Measurements from ENCODE around the gene ARHGAP26.
A peak's percentile ranks its signal among the peaks of the same experiment; 100 is the strongest.

The ARHGAP26 gene

DNA sequence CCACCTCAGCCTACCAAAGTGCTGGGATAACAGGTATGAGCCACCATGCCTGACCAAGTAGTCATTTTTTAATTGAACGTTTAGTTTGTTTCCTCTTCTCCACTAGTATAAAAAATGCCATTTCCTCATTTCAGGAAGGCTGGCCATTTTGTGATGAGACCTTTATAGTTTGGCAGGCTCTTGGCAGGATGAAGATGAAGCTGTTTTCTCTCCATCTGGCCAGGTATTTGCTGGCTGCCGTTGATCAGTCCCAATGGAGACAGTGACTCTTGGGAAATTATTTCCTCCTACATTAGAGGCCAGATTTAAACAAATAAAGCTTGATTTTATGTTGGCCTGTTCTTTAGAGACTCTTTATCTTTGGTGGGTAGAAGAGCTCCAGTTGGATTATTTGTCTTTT is 199.0 kb downstream of the ARHGAP26 start:
- DNase-seq (ENCODE audit: low spot score), result no peak
- no peaks in the 10 kb centered on the region for H3K27me3 Mint-ChIP-seq (ENCODE audit: low read depth)
- no peak overlapping the region for H3K27ac Mint-ChIP-seq
- no peak overlapping the region for H3K4me3 Mint-ChIP-seq
- no peaks in the 10 kb centered on the region for H3K9me3 Mint-ChIP-seq
- no peaks in the 10 kb centered on the region for H3K36me3 Mint-ChIP-seq (ENCODE audit: low read depth)
- H3K4me1 Mint-ChIP-seq (ENCODE audit: low read depth), result peaks cover 23% of the 10 kb centered on the region

DNA sequence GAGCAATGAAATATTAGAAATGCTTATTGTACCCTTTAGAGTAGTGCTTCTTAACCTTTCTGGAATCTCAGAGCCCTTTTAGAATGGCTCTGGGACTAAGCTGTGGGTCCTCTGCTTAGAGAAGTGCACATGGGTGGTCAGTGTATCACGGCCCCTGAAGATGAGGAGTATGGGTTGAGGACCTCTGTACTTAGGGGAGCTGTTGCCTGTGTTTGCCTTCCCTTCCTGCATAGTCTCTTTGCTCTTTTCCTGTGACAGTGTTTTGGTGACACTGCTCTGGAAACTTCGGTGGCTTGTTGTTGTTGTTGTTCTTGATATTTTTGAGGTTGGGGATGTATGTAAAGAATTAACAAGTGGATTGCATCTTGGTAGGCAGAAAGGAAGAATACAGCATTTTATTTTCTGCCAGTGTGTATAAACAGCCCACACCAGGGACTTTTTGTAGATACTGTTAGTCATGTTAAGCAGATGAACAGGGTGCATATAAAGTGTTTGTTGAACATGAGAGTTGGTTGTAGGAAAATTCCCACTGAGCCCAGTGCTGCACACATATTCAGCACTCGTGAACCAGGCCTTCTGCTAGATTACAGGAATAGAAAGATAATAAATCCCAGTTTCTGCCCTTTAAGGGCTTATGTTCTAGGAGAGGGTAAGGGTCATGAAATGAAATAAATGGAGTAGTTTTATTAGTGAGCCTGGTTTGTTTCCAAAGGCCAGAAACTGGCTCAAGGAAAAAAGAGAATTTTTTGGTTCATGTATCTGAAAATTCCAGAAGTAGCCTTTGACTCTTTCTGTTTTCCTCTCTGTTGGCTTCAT is 199.7 kb downstream of the ARHGAP26 start:
- Mint-ChIP-seq H3K4me3 (no peak overlapping the region), H3K27me3 (ENCODE audit: low read depth) (no peaks in the 10 kb centered on the region), H3K36me3 (ENCODE audit: low read depth) (peaks cover 1% of the 10 kb centered on the region), H3K9me3 (no peaks in the 10 kb centered on the region), H3K4me1 (ENCODE audit: low read depth) (peaks cover 20% of the 10 kb centered on the region), H3K27ac (no peak overlapping the region)
- DNase-seq (ENCODE audit: low spot score), result no peak

DNA sequence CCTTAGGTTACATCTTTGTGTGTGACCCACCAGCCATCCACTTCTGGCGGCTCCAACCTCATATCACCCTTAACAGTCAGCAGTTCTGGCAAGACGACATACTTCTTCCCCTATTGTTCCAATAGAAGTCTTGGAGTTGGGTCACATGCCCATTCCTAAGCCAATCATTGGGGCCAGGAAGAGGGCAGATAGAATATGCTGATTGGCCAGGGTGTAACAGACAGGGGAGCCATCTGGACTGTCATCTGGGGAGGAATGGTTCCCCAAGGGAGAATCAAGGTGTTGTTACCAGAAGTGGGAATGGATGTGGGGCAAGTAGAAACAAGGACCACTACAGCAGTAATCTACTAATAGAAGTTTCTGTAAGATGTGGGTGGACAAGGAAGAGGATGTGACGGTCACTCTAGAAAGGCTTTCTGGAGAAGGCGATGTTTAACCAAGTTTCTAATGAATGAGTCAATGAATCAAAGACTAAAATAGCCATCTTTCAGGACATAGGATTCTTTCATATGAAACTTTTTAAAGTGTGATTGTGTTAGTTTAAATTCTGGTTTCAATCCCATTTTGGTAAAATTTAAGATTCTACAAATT is 200.4 kb downstream of the ARHGAP26 start:
- no peak overlapping the region for H3K27ac Mint-ChIP-seq
- H3K9me3 Mint-ChIP-seq, result no peaks in the 10 kb centered on the region
- H3K4me1 Mint-ChIP-seq (ENCODE audit: low read depth), result peaks cover 18% of the 10 kb centered on the region

DNA sequence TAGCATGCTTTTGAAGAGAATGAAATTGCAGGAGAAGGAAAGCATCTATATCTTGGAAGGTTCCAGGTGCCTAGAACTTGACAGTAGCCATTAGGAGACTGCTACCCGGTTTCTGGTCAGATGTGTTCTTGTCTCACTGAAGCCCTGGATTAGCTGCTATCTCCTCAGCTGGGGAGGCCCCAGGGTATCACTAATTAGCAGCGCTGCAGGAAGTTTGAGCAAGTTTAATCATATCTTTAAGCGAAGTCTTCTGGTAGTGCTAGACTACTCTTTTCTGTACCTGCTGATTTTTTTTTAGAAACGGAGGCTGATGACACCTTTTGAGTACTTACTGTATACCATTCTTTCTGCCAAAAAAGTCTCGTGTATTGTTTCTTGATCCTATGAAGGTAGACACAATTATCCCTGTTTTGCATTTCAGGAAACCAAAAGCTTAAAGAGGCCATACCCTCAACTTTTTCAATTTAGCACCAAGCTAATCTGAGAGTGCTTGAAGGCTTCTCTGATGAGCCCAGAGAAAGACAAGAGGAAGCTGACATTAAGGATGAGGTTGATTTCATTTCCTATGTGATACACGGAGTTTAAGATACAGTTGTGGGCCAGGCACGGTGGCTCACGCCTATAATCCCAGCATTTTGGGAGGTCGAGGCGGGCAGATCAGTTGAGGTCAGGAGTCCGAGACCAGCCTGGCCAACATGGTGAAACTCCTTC is 201.3 kb downstream of the ARHGAP26 start:
- DNase-seq (ENCODE audit: low spot score), result no peak
- Mint-ChIP-seq H3K36me3 (ENCODE audit: low read depth) (peaks cover 2% of the 10 kb centered on the region), H3K4me1 (ENCODE audit: low read depth) (peaks cover 18% of the 10 kb centered on the region), H3K27me3 (ENCODE audit: low read depth) (no peaks in the 10 kb centered on the region), H3K9me3 (no peaks in the 10 kb centered on the region), H3K4me3 (no peak overlapping the region), H3K27ac (no peak overlapping the region)

More for the DNA sequence above, 200.4 kb downstream of the ARHGAP26 start:
- H3K4me3 Mint-ChIP-seq, result no peak overlapping the region
- no peaks in the 10 kb centered on the region for H3K27me3 Mint-ChIP-seq (ENCODE audit: low read depth)
- H3K36me3 Mint-ChIP-seq (ENCODE audit: low read depth), result peaks cover 2% of the 10 kb centered on the region
- no peak for DNase-seq (ENCODE audit: low spot score)

GRCh38 chr5:142972064-142972570 is 201.9 kb downstream of the ARHGAP26 start:
- Mint-ChIP-seq H3K4me3 (no peak overlapping the region), H3K27me3 (ENCODE audit: low read depth) (no peaks in the 10 kb centered on the region), H3K36me3 (ENCODE audit: low read depth) (peaks cover 2% of the 10 kb centered on the region), H3K27ac (no peak overlapping the region), H3K4me1 (ENCODE audit: low read depth) (peaks cover 23% of the 10 kb centered on the region), H3K9me3 (no peaks in the 10 kb centered on the region)
- no peak for DNase-seq (ENCODE audit: low spot score)

- no peak for DNase-seq (ENCODE audit: low spot score)
- peaks cover 39% of the 10 kb centered on the region for H3K4me1 Mint-ChIP-seq (ENCODE audit: low read depth)
- H3K27me3 Mint-ChIP-seq (ENCODE audit: low read depth), result no peaks in the 10 kb centered on the region
- no peaks in the 10 kb centered on the region for H3K9me3 Mint-ChIP-seq
- no peak overlapping the region for H3K4me3 Mint-ChIP-seq
- no peak overlapping the region for H3K27ac Mint-ChIP-seq
- H3K36me3 Mint-ChIP-seq (ENCODE audit: low read depth), result peaks cover 6% of the 10 kb centered on the region
These were observed 203.8 kb downstream of the ARHGAP26 start for GRCh38 chr5:142973932-142974331.

DNA sequence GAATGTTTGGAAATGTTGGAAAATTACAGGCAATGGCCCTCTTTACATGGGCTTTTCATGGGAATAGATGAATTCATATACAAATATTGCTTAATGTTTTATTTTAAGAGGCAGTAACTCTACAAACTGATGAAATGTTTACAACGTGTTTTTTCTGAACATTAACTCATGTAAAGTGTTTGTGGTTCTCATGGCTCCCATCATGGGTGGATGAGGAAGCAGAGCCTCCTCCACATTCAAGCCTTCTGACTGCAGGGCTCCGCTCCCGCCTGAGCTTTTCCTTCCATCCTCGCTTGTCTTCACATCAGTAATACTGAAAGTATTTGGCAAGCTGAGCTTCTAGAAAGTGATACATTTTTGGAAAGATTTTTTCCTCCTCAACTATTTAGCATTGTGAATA is 204.2 kb downstream of the ARHGAP26 start:
- H3K9me3 Mint-ChIP-seq, result no peaks in the 10 kb centered on the region
- H3K27ac Mint-ChIP-seq, result no peak overlapping the region
- no peaks in the 10 kb centered on the region for H3K27me3 Mint-ChIP-seq (ENCODE audit: low read depth)
- H3K4me1 Mint-ChIP-seq (ENCODE audit: low read depth), result peaks cover 39% of the 10 kb centered on the region
- peaks cover 6% of the 10 kb centered on the region for H3K36me3 Mint-ChIP-seq (ENCODE audit: low read depth)
- H3K4me3 Mint-ChIP-seq, result no peak overlapping the region
- no peak for DNase-seq (ENCODE audit: low spot score)

DNA sequence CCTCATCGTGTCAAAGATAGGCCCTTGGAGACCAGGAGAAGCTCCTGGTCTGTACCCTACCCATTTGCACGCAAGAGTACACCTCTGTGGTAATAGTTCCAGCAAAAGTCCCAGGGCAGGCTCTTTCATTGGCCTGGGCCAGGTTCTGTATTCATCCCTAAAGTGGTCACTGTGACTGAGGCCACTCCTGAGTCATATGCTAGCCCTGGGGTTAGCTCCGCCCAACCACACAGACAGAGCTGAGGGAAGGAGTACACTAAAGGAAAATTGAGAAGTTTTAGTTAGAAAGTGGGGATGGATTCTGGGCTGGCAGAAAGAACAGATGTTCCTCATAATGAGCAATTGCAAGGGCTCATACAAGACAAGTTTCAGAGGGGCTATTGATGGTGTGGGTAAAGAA is 206.7 kb downstream of the ARHGAP26 start:
- Mint-ChIP-seq H3K4me1 (ENCODE audit: low read depth) (peaks cover 35% of the 10 kb centered on the region), H3K9me3 (no peaks in the 10 kb centered on the region), H3K4me3 (no peak overlapping the region), H3K36me3 (ENCODE audit: low read depth) (peaks cover 6% of the 10 kb centered on the region), H3K27ac (peak overlapping the region; percentile 29), H3K27me3 (ENCODE audit: low read depth) (no peaks in the 10 kb centered on the region)
- no peak for DNase-seq (ENCODE audit: low spot score)

- peaks cover 34% of the 10 kb centered on the region for H3K4me1 Mint-ChIP-seq (ENCODE audit: low read depth)
- peak overlapping the region; percentile 83 for H3K27ac Mint-ChIP-seq
- no peaks in the 10 kb centered on the region for H3K9me3 Mint-ChIP-seq
- peaks cover 6% of the 10 kb centered on the region for H3K36me3 Mint-ChIP-seq (ENCODE audit: low read depth)
- no peaks in the 10 kb centered on the region for H3K27me3 Mint-ChIP-seq (ENCODE audit: low read depth)
- peak overlapping the region; percentile 71 for H3K4me3 Mint-ChIP-seq
- DNase-seq (ENCODE audit: low spot score), result peak; percentile 59
These were observed 207.3 kb downstream of the ARHGAP26 start for GRCh38 chr5:142977363-142978051.

- Mint-ChIP-seq H3K9me3 (no peaks in the 10 kb centered on the region), H3K4me3 (peak overlapping the region; percentile 71), H3K27me3 (ENCODE audit: low read depth) (no peaks in the 10 kb centered on the region), H3K4me1 (ENCODE audit: low read depth) (peaks cover 35% of the 10 kb centered on the region), H3K36me3 (ENCODE audit: low read depth) (peaks cover 6% of the 10 kb centered on the region), H3K27ac (peak overlapping the region; percentile 83)
- no peak for DNase-seq (ENCODE audit: low spot score)
These were observed 208.1 kb downstream of the ARHGAP26 start for GRCh38 chr5:142978252-142978651.

- H3K27ac Mint-ChIP-seq, result no peak overlapping the region
- H3K36me3 Mint-ChIP-seq (ENCODE audit: low read depth), result peaks cover 6% of the 10 kb centered on the region
- peaks cover 35% of the 10 kb centered on the region for H3K4me1 Mint-ChIP-seq (ENCODE audit: low read depth)
- no peaks in the 10 kb centered on the region for H3K9me3 Mint-ChIP-seq
- H3K4me3 Mint-ChIP-seq, result no peak overlapping the region
- H3K27me3 Mint-ChIP-seq (ENCODE audit: low read depth), result no peaks in the 10 kb centered on the region
- DNase-seq (ENCODE audit: low spot score), result no peak
These were observed 208.5 kb downstream of the ARHGAP26 start for GRCh38 chr5:142978726-142979125.

- Mint-ChIP-seq H3K27ac (no peak overlapping the region), H3K27me3 (ENCODE audit: low read depth) (no peaks in the 10 kb centered on the region), H3K36me3 (ENCODE audit: low read depth) (peaks cover 6% of the 10 kb centered on the region), H3K9me3 (no peaks in the 10 kb centered on the region), H3K4me3 (no peak overlapping the region), H3K4me1 (ENCODE audit: low read depth) (peaks cover 39% of the 10 kb centered on the region)
- no peak for DNase-seq (ENCODE audit: low spot score)
These were observed 209.5 kb downstream of the ARHGAP26 start for GRCh38 chr5:142979636-142980035.

- H3K36me3 Mint-ChIP-seq (ENCODE audit: low read depth), result peaks cover 10% of the 10 kb centered on the region
- no peaks in the 10 kb centered on the region for H3K9me3 Mint-ChIP-seq
- no peaks in the 10 kb centered on the region for H3K27me3 Mint-ChIP-seq (ENCODE audit: low read depth)
- peaks cover 39% of the 10 kb centered on the region for H3K4me1 Mint-ChIP-seq (ENCODE audit: low read depth)
- no peak for DNase-seq (ENCODE audit: low spot score)
- H3K4me3 Mint-ChIP-seq, result peak overlapping the region; percentile 46
- H3K27ac Mint-ChIP-seq, result no peak overlapping the region
These were observed 211.3 kb downstream of the ARHGAP26 start for GRCh38 chr5:142981475-142981874.

Data from T-helper 2 cell treated with Interferon-gamma antibody and Interleukin-4, amounts not matched to agents 5 μg/mL and 100 μg/mL, for 36 hours (primary cell).